NCI-H1694 (cell line): Measurements from ENCODE around the gene FAM25C.
"Not testable (repeated sequence)": the region's sequence is repeated elsewhere in the genome, so short reads cannot be mapped to it uniquely, and the experiment has no call there.

Source experiments
- DNase-seq: peaks from one replicate; lab custom pipeline; 2025; lab: John Stamatoyannopoulos, UW

The FAM25C gene

GRCh38 chr10:47957158-47957557, 42.4 kb downstream of the FAM25C start:
- not testable (repeated sequence) for DNase-seq

- DNase-seq = not testable (repeated sequence)
Observed at GRCh38 chr10:47947424-47947823, 52.2 kb downstream of the FAM25C start.
